Measurements from ENCODE around the gene HEPH. TPM values are rescaled to one million over a fixed set of nuclear protein-coding genes. Genes with fewer than 3 reads are reported as not detected.

The HEPH gene
- total and polyA plus RNA-seq, 9 of the 15 experiments (the other 6 are each of a cell fraction or from before 2014, with no cell fraction given): 22.4 to 67.6 (median 42.9) TPM

DNA sequence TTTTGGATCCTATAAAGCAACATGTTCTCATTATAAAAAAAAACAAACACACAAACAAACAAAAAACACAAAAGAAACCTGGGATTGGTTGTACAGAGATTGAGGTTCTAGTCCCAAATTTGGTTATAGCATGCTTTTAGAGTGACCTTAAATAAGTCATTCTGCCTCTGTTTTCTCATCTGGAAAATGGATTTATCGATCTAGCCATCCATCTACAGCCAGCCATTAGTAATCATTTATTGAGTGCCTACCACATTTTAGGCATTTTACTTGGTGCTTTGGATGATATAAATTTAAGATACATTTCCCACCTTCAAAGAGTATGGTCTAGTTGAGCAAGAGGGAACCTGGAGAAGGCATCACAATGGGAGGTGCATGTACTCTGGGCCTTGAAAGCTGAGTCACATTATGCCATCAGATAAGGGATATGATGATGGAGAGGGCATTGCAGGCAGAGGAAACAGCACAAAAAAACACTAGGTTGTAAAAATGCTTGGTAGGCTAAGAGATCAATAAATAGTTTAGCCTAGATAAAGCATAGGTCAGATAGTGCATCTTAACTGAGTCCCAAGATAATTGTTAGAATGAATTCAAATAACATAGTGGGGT, 91.4 kb downstream of the HEPH start (continued):
- TF ChIP-seq, protein P1, sequence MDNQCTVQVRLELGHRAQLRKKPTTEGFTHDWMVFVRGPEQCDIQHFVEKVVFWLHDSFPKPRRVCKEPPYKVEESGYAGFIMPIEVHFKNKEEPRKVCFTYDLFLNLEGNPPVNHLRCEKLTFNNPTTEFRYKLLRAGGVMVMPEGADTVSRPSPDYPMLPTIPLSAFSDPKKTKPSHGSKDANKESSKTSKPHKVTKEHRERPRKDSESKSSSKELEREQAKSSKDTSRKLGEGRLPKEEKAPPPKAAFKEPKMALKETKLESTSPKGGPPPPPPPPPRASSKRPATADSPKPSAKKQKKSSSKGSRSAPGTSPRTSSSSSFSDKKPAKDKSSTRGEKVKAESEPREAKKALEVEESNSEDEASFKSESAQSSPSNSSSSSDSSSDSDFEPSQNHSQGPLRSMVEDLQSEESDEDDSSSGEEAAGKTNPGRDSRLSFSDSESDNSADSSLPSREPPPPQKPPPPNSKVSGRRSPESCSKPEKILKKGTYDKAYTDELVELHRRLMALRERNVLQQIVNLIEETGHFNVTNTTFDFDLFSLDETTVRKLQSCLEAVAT (IDR thresholded peaks at IDR 0.05): no peak
- TF ChIP-seq, protein P2, sequence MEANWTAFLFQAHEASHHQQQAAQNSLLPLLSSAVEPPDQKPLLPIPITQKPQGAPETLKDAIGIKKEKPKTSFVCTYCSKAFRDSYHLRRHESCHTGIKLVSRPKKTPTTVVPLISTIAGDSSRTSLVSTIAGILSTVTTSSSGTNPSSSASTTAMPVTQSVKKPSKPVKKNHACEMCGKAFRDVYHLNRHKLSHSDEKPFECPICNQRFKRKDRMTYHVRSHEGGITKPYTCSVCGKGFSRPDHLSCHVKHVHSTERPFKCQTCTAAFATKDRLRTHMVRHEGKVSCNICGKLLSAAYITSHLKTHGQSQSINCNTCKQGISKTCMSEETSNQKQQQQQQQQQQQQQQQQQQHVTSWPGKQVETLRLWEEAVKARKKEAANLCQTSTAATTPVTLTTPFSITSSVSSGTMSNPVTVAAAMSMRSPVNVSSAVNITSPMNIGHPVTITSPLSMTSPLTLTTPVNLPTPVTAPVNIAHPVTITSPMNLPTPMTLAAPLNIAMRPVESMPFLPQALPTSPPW (CRISPR knock-in tag; IDR thresholded peaks at IDR 0.05): no peak
- TF ChIP-seq ZNF197 (CRISPR knock-in tag; IDR thresholded peaks at IDR 0.05; ENCODE audit: low read depth) (no peak), PHF21A (IDR thresholded peaks at IDR 0.05; ENCODE audit: borderline replicate concordance, low read depth) (no peak), HDGF (IDR thresholded peaks at IDR 0.05) (no peak), PYGO2 (tag; IDR thresholded peaks at IDR 0.05) (no peak), ZBTB9 (CRISPR knock-in tag; IDR thresholded peaks at IDR 0.05) (no peak), CREB1 (IDR thresholded peaks at IDR 0.05) (no peak), CREB1 (CRISPR knock-in tag; IDR thresholded peaks at IDR 0.05) (no peak), NRF1 (conservative IDR thresholded peaks at IDR 0.05 in 1 of 2, IDR thresholded peaks at IDR 0.05 in 1 of 2) (no peak), ZNF79 (CRISPR knock-in tag; IDR thresholded peaks at IDR 0.05; ENCODE audit: low read depth) (no peak)
- TF ChIP-seq, protein P3, sequence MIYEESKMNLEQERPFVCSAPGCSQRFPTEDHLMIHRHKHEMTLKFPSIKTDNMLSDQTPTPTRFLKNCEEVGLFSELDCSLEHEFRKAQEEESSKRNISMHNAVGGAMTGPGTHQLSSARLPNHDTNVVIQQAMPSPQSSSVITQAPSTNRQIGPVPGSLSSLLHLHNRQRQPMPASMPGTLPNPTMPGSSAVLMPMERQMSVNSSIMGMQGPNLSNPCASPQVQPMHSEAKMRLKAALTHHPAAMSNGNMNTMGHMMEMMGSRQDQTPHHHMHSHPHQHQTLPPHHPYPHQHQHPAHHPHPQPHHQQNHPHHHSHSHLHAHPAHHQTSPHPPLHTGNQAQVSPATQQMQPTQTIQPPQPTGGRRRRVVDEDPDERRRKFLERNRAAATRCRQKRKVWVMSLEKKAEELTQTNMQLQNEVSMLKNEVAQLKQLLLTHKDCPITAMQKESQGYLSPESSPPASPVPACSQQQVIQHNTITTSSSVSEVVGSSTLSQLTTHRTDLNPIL (CRISPR knock-in tag; IDR thresholded peaks at IDR 0.05): no peak
- TF ChIP-seq, protein P4, sequence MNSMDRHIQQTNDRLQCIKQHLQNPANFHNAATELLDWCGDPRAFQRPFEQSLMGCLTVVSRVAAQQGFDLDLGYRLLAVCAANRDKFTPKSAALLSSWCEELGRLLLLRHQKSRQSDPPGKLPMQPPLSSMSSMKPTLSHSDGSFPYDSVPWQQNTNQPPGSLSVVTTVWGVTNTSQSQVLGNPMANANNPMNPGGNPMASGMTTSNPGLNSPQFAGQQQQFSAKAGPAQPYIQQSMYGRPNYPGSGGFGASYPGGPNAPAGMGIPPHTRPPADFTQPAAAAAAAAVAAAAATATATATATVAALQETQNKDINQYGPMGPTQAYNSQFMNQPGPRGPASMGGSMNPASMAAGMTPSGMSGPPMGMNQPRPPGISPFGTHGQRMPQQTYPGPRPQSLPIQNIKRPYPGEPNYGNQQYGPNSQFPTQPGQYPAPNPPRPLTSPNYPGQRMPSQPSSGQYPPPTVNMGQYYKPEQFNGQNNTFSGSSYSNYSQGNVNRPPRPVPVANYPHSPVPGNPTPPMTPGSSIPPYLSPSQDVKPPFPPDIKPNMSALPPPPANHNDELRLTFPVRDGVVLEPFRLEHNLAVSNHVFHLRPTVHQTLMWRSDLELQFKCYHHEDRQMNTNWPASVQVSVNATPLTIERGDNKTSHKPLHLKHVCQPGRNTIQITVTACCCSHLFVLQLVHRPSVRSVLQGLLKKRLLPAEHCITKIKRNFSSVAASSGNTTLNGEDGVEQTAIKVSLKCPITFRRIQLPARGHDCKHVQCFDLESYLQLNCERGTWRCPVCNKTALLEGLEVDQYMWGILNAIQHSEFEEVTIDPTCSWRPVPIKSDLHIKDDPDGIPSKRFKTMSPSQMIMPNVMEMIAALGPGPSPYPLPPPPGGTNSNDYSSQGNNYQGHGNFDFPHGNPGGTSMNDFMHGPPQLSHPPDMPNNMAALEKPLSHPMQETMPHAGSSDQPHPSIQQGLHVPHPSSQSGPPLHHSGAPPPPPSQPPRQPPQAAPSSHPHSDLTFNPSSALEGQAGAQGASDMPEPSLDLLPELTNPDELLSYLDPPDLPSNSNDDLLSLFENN (IDR thresholded peaks at IDR 0.05; ENCODE audit: low read depth in 2 of 2, low read length in 2 of 2): no peak
- TF ChIP-seq, protein P5, sequence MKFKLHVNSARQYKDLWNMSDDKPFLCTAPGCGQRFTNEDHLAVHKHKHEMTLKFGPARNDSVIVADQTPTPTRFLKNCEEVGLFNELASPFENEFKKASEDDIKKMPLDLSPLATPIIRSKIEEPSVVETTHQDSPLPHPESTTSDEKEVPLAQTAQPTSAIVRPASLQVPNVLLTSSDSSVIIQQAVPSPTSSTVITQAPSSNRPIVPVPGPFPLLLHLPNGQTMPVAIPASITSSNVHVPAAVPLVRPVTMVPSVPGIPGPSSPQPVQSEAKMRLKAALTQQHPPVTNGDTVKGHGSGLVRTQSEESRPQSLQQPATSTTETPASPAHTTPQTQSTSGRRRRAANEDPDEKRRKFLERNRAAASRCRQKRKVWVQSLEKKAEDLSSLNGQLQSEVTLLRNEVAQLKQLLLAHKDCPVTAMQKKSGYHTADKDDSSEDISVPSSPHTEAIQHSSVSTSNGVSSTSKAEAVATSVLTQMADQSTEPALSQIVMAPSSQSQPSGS (CRISPR knock-in tag; IDR thresholded peaks at IDR 0.05): no peak
